HepG2 (cell line): ENCODE results near the gene FAM110A. TPM values are rescaled to one million over a fixed set of nuclear protein-coding genes. Genes with fewer than 3 reads are reported as not detected.

ENCODE experiments used
- ATAC-seq: fragments of 200-7000 bp; cut with Tn5 transposase; 3 replicates; pipeline ENCODE4 v1.9.1; 2020; ENCODE audit warnings: mild to moderate bottlenecking, moderate library complexity
- BruUV-seq: library from RNA; stranded (reverse); fragments of 400-500 nt; replicated peaks from 2 replicates; lab custom pipeline; 2021; lab: Mats Ljungman, UMichigan
- CTCF ChIA-PET: fragments of 300-600 bp; formaldehyde crosslinking; extraction: SDS; loops from one replicate; lab custom pipeline; 2021; ENCODE audit warnings: low total read pairs, inconsistent platforms, low intra/inter-chr PET ratio; lab: Yijun Ruan, JAX
- POLR2A ChIA-PET: fragments of 350-600 bp; sonication (Branson Sonifier 250); formaldehyde crosslinking; loops from one replicate; lab custom pipeline; 2020; ENCODE audit warnings: antibody characterized with exemption, inconsistent platforms; lab: Yijun Ruan, JAX
- DNase-seq: peaks from one replicate; pipeline ENCODE4 v3.0.0-alpha.2; 2015; ENCODE audit warnings: low spot score
- FAIRE-seq: peaks from 3 replicates; lab custom pipeline; 2011; peaks lifted over from hg19 to GRCh38; lab: Jason Lieb, UNC
- H2AFZ ChIP-seq: one replicate; pipeline ENCODE4 v1.6.1; 2011; ENCODE audit warnings: low read length, inconsistent platforms
- H3K27ac ChIP-seq: fragments of 300-600 bp; 3 replicates; pipeline ENCODE4 v1.8.0; 2011; ENCODE audit warnings: mixed run types, mild to moderate bottlenecking, mixed read lengths, low read length, inconsistent platforms; ENCODE audit not compliant: insufficient read depth; ENCODE audit errors: extremely low read length
- H3K27me3 ChIP-seq, 2 experiments: fragments of 200-600 bp in 1 of 2; 2 replicates in 1 of 2; 3 replicates in 1 of 2; pipeline versions ENCODE4 v1.6.0 to v1.8.0; 2011; ENCODE audit warnings: low read length in 2 of 2, mild to moderate bottlenecking in 2 of 2, moderate library complexity in 2 of 2, inconsistent platforms in 1 of 2; ENCODE audit not compliant: insufficient read depth in 2 of 2, control insufficient read depth in 1 of 2
- H3K36me3 ChIP-seq, 2 experiments: fragments of 200-600 bp in 1 of 2; replicated peaks in 1 of 2; 2 replicates in 1 of 2; 3 replicates in 1 of 2; pipeline versions ENCODE4 v1.5.1 to v1.8.0; 2011; ENCODE audit warnings: low read length in 2 of 2, inconsistent platforms in 1 of 2; ENCODE audit not compliant: insufficient read depth in 2 of 2, control insufficient read depth in 1 of 2
- H3K4me1 ChIP-seq: 2 replicates; pipeline ENCODE4 v1.5.1; 2012; ENCODE audit warnings: low read length, inconsistent platforms; ENCODE audit not compliant: insufficient read depth
- H3K4me2 ChIP-seq: 2 replicates; pipeline ENCODE4 v1.6.0; 2011; ENCODE audit warnings: low read depth, low read length, inconsistent platforms
- H3K4me3 ChIP-seq, 3 experiments: fragments of 200-600 bp in 1 of 3; sonication (generic), shearing (Covaris generic) in 1 of 3; replicated peaks in 1 of 3; 2 replicates each; pipeline ENCODE4 v1.5.1; 2011 to 2016; ENCODE audit warnings: low read length in 3 of 3, inconsistent platforms in 2 of 3, low read depth in 2 of 3, mild to moderate bottlenecking in 2 of 3, control low read depth in 1 of 3, mixed read lengths in 1 of 3; ENCODE audit not compliant: insufficient read depth in 1 of 3
- H3K79me2 ChIP-seq: one replicate; pipeline ENCODE4 v1.6.1; 2011; ENCODE audit warnings: low read length, inconsistent platforms; ENCODE audit not compliant: insufficient read depth
- H3K9ac ChIP-seq: 2 replicates; pipeline ENCODE4 v1.6.0; 2011; ENCODE audit warnings: mild to moderate bottlenecking, low read depth, low read length, inconsistent platforms; ENCODE audit not compliant: insufficient read depth
- H3K9me3 ChIP-seq: 2 replicates; pipeline ENCODE4 v1.5.1; 2012; ENCODE audit warnings: mild to moderate bottlenecking, low read length
- H4K20me1 ChIP-seq: 2 replicates; pipeline ENCODE4 v1.6.0; 2011; ENCODE audit warnings: inconsistent platforms, mild to moderate bottlenecking, low read length, moderate library complexity; ENCODE audit not compliant: insufficient read depth
- BRF2 ChIP-seq: sonication (generic); formaldehyde crosslinking; IDR thresholded peaks from 2 replicates; pipeline ENCODE4 v1.8.1; 2022; ENCODE audit warnings: mild to moderate bottlenecking, missing genetic modification reagents
- ELF4 ChIP-seq: sonication (generic); formaldehyde crosslinking; IDR thresholded peaks from 2 replicates; pipeline ENCODE4 v1.5.0; 2020; ENCODE audit warnings: missing genetic modification reagents, mild to moderate bottlenecking, moderate library complexity, borderline replicate concordance
- GZF1 ChIP-seq: sonication (generic); formaldehyde crosslinking; IDR thresholded peaks from 2 replicates; pipeline ENCODE4 v1.5.1; 2020; ENCODE audit warnings: mild to moderate bottlenecking, missing genetic modification reagents
- JUNB ChIP-seq: sonication (generic); formaldehyde crosslinking; IDR thresholded peaks from 2 replicates; pipeline ENCODE4 v1.8.0; 2022; ENCODE audit warnings: missing genetic modification reagents, mild to moderate bottlenecking, borderline replicate concordance
- NBN ChIP-seq: fragments of 450-650 bp; conservative IDR thresholded peaks from 2 replicates; pipeline ENCODE4 v1.6.1; 2017
- NONO ChIP-seq, 2 experiments: fragments of 450-650 bp in 1 of 2; sonication (generic) in 1 of 2; formaldehyde crosslinking in 1 of 2; IDR thresholded peaks in 1 of 2; conservative IDR thresholded peaks in 1 of 2; 2 replicates each; pipeline versions ENCODE4 v1.6.1 to v1.8.0; 2017 to 2022; ENCODE audit warnings: mild to moderate bottlenecking in 1 of 2, missing genetic modification reagents in 1 of 2, moderate library complexity in 1 of 2
- PHF5A ChIP-seq: IDR thresholded peaks from one replicate; pipeline ENCODE4 v1.6.1; 2018; ENCODE audit warnings: low read depth, missing genetic modification reagents; ENCODE audit not compliant: unreplicated experiment
- SETDB1 ChIP-seq: sonication (generic); formaldehyde crosslinking; IDR thresholded peaks from 2 replicates; pipeline ENCODE4 v1.5.1; 2020; ENCODE audit warnings: missing genetic modification reagents, mild to moderate bottlenecking, borderline replicate concordance
- SRSF4 ChIP-seq: fragments of 200-400 bp; formaldehyde crosslinking; IDR thresholded peaks from one replicate; pipeline ENCODE4 v1.6.1; 2018; ENCODE audit warnings: mild to moderate bottlenecking, low read depth, low read length, moderate library complexity; ENCODE audit not compliant: poor library complexity, severe bottlenecking
- STAT6 ChIP-seq: sonication (generic); formaldehyde crosslinking; IDR thresholded peaks from 2 replicates; pipeline ENCODE4 v1.4.0; 2020; ENCODE audit warnings: missing genetic modification reagents, mild to moderate bottlenecking, borderline replicate concordance
- TARDBP ChIP-seq: sonication (generic); formaldehyde crosslinking; IDR thresholded peaks from 2 replicates; pipeline ENCODE4 v1.8.0; 2022; ENCODE audit warnings: mild to moderate bottlenecking, missing genetic modification reagents
- U2AF2 ChIP-seq: fragments of 200-400 bp; formaldehyde crosslinking; IDR thresholded peaks from 2 replicates; pipeline ENCODE4 v1.6.1; 2017; ENCODE audit warnings: low read depth, mild to moderate bottlenecking, low read length
- ZFX ChIP-seq: sonication (generic); formaldehyde crosslinking; IDR thresholded peaks from 2 replicates; pipeline ENCODE4 v1.4.0; 2020; ENCODE audit warnings: mild to moderate bottlenecking, low read depth, missing genetic modification reagents, moderate library complexity
- ZNF121 ChIP-seq: sonication (generic); formaldehyde crosslinking; IDR thresholded peaks from 2 replicates; pipeline ENCODE4 v1.5.0; 2020; ENCODE audit warnings: mild to moderate bottlenecking, missing genetic modification reagents
- ZNF124 ChIP-seq: sonication (generic); formaldehyde crosslinking; IDR thresholded peaks from 2 replicates; pipeline ENCODE4 v1.4.0; 2020; ENCODE audit warnings: missing genetic modification reagents
- ZNF264 ChIP-seq: sonication (generic); formaldehyde crosslinking; IDR thresholded peaks from 2 replicates; pipeline ENCODE4 v1.4.0; 2020; ENCODE audit warnings: missing genetic modification reagents
- ZSCAN29 ChIP-seq: sonication (generic); formaldehyde crosslinking; conservative IDR thresholded peaks from 2 replicates; pipeline ENCODE4 v1.4.0; 2020; ENCODE audit warnings: mild to moderate bottlenecking, missing genetic modification reagents
- WGBS: methylation state at CpG from one replicate; pipeline ENCODE4 v1.1.6; 2017; ENCODE audit warnings: low lambda C conversion rate; 5-methylcytosine and 5-hydroxymethylcytosine counted together
- in situ Hi-C: cut with HindIII; loops from 2 replicates; pipeline ENCODE4 v1.10.0; 2017; ENCODE audit warnings: low pct_unique_long_range_greater_than_20kb; ENCODE audit not compliant: extremely low pct_ligation_motif_present
- intact Hi-C: fragments of 100-400 bp; cut with micrococcal nuclease; formaldehyde crosslinking; loops from one replicate; pipeline ENCODE4 v1.10.0; 2022; ENCODE audit not compliant: unreplicated experiment
- polyA plus RNA-seq, 8 experiments: library from polyadenylated mRNA; depleted of rRNA in 3 of 8; stranded (reverse) in 7 of 8; unstranded in 1 of 8; fragments of >200 nt; fragmentation: Illumina TruSeq in 4 of 8; extraction: Trizol in 4 of 8; gene quantifications; 2 replicates each; pipeline versions ENCODE4 v1.2.1 to v1.2.3, GENCODE V29; 2011 to 2016; ENCODE audit warnings: low read depth in 4 of 8, missing spikeins in 1 of 8, mixed read lengths in 1 of 8; ENCODE audit not compliant: insufficient read depth in 1 of 8
- total RNA-seq, 5 experiments: library from RNA; depleted of rRNA; stranded (reverse); fragments of >200 nt; fragmentation: Illumina TruSeq; extraction: Trizol; gene quantifications; 2 replicates each; pipeline ENCODE4 v1.2.3, GENCODE V29; 2016; ENCODE audit warnings: low read depth in 1 of 5
- TF ChIP-seq, protein P1 (sequence below): sonication (generic); formaldehyde crosslinking; IDR thresholded peaks from 2 replicates; pipeline ENCODE4 v1.5.1; 2020; ENCODE audit warnings: missing genetic modification reagents, mild to moderate bottlenecking, borderline replicate concordance

Gene FAM110A
- total and polyA plus RNA-seq, 2 of the 13 experiments (the other 11 are each of a cell fraction or from before 2014, with no cell fraction given) = 1.9 TPM

- TF ChIP-seq U2AF2 = no peak
- no peak for TF ChIP-seq GZF1 (CRISPR knock-in tag)
- no peak for TF ChIP-seq SETDB1 (CRISPR knock-in tag)
- no peak for TF ChIP-seq PHF5A (CRISPR knock-in tag)
- no peak for TF ChIP-seq JUNB
- no peak for TF ChIP-seq NONO (IDR thresholded peaks at IDR 0.05)
- no peak for TF ChIP-seq NONO (CRISPR knock-in tag; conservative IDR thresholded peaks at IDR 0.05)
- TF ChIP-seq STAT6 = no peak
These were observed 10.0 kb upstream of the FAM110A start (continued) for GRCh38 chr20:823574-823902.

- Histone ChIP-seq H3K27me3 (peaks cover 0 to 6% of the 10 kb centered on the region in 2 experiments; a peak in 2 of 5 replicates), H3K79me2 (no peaks in the 10 kb centered on the region), H4K20me1 (no peaks in the 10 kb centered on the region), H3K27ac (no peak overlapping the region), H3K36me3 (no peaks in the 10 kb centered on the region), H2AFZ (no peak overlapping the region), H3K9me3 (no peaks in the 10 kb centered on the region), H3K4me3 (no peak overlapping the region), H3K4me2 (no peak overlapping the region), H3K9ac (no peak overlapping the region), H3K4me1 (0 out of 2 replicates have a peak, but pooled peaks cover 7% of the 10 kb centered on the region)
- ATAC-seq = no peak
- POLR2A ChIA-PET = no interaction called here
- 38% methylated on average over 4 of the region's 4 CpGs for WGBS
- intact Hi-C loops = no loop called here
- in situ Hi-C loops = no loop called here
- CTCF ChIA-PET = no interaction called here
- no peak for FAIRE-seq
- no peak for DNase-seq
- no TSS peak for BruUV-seq
- TF ChIP-seq BRF2 (CRISPR knock-in tag) (no peak), ELF4 (CRISPR knock-in tag) (no peak), ZNF124 (no peak), TARDBP (CRISPR knock-in tag) (no peak), NBN (no peak), ZSCAN29 (CRISPR knock-in tag) (no peak), SRSF4 (no peak), ZFX (CRISPR knock-in tag) (no peak), ZNF121 (CRISPR knock-in tag) (no peak), ZNF264 (CRISPR knock-in tag) (no peak)
- TF ChIP-seq, protein P1, sequence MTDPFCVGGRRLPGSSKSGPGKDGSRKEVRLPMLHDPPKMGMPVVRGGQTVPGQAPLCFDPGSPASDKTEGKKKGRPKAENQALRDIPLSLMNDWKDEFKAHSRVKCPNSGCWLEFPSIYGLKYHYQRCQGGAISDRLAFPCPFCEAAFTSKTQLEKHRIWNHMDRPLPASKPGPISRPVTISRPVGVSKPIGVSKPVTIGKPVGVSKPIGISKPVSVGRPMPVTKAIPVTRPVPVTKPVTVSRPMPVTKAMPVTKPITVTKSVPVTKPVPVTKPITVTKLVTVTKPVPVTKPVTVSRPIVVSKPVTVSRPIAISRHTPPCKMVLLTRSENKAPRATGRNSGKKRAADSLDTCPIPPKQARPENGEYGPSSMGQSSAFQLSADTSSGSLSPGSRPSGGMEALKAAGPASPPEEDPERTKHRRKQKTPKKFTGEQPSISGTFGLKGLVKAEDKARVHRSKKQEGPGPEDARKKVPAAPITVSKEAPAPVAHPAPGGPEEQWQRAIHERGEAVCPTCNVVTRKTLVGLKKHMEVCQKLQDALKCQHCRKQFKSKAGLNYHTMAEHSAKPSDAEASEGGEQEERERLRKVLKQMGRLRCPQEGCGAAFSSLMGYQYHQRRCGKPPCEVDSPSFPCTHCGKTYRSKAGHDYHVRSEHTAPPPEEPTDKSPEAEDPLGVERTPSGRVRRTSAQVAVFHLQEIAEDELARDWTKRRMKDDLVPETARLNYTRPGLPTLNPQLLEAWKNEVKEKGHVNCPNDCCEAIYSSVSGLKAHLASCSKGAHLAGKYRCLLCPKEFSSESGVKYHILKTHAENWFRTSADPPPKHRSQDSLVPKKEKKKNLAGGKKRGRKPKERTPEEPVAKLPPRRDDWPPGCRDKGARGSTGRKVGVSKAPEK (CRISPR knock-in tag) = no peak
These were observed 9.0 kb upstream of the FAM110A start for GRCh38 chr20:824490-824889.
